GM21447 (cell line): ENCODE measurements around the gene SUB1.
A peak's percentile ranks its signal among the peaks of the same experiment; 100 is the strongest.

Source experiments
- ATAC-seq: cut with Tn5 transposase; IDR thresholded peaks from one replicate; pipeline ENCODE4 v1.9.1; 2021; ENCODE audit not compliant: unreplicated experiment

SUB1 gene

DNA sequence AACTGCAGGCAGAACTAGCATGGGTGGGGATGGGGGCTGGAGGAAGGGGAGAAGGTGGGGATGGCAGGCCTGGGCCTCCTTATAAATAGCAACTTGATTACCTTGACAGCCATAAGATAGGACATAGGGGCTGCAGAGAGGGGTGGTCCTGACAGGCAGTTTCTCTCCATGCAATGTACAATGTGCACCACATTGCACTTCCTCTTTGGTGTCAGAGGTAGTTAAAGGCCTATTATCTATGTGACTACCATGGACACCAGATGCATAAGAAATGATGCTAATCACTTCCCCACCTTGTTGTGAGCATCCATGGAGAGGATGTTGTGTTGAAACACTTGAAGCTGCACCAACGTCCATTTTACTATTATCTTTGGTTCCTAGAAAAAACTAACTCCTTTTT, 20.2 kb upstream of the SUB1 start:
- ATAC-seq = no peak

DNA sequence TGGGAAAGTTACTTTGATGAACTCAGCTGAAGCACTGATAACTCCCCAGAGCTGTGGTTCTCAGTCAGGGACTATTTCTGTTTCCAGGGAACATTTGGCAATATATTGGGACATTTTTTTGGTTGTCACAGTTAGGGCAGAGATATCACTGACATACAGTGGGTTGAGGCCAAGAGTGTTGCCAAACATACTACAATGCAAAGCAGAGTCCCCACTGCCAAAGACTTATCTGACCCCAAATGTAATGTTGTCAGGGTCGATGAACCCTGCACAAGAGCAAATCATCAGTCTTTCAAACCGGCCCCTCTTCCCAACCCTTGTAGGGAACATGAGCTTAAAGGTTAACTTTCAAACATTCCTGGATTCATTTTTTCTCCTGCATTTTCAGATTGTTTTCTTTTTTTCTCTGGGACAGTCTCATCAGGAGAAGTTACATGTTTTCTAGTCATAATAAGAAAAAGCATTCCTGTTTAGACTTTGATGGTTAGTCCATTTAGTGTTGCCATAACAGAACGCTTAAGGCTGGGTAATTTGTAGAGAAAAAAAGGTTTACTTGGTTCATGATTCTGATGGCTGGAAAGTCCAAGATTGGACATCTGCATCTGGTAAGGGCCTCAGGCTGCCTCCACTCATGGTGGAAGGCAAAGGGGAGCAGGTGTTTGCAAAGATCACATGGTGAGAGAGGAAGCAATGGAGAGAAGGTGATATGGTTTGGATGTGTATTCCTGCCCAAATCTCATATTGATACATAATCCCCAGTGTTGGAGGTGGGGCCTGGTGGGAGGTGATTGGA, 18.8 kb upstream of the SUB1 start:
- no peak for ATAC-seq

DNA sequence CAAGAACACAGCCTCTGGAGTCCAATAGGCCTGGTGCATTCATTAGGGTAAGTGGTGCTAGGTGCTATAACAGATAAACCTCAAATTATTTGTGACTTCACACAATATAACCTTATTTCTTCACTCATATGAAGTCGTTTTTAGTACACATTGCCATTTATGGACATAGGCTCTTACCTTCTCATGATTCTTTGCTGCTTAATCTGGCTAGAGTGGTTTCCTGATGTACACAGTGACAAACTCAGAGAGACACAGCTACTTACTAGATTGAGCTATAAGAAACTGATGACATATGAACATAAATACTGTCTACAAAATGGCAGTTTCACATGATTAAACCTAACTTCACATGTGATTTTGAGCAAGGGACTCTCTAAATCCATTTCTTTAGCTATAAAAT, 14.2 kb upstream of the SUB1 start:
- ATAC-seq = no peak

DNA sequence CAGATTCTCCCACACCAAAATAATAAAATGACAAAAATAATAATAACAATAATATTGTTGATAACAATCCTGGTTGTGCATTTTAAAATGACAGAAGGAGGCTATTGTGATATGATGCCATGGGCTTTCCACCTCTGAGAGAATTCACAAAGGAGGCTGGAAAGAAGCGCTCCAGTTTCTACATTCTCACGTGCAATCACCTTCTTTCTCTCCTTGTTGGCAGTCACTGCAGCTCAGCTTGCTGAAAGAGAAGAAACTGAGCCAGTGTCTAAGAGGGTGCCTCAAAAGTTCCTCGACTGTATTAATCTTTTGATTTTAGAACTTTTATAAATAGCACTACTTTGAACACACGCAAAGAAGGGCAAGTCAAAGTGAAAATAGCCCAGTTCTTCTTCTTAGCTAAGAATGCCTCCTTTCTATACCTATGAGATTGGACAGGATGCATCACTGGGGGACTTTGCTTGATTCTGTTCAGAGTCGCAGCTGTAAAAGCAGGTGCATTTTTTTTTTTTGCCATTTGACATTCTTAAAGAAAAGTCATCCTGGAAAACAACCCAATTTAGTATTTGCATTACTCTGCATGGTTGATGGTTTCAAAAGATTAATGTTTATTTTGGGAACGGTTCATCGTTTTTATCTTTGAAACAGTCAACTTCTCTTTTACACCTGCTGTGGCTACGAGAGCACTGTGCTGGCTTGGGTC, 12.4 kb upstream of the SUB1 start:
- ATAC-seq = peak; percentile 93

DNA sequence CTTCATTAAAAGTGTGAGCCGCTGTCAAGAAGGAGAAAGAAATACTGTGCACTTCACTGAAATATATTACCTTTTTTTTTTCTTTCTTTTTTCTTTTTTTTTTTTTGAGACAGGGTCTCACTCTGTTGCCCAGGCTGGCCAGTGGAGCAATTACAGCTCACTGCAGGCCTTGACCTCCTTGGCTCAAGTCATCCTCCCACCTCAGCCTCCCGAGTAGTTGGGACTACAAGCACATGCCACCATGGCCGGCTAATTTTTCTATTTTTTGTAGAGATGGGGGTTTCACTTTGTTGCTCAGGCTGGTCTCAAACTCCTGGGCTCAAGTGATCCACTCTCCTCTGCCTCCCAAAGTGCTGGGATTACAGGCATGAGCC, 11.9 kb upstream of the SUB1 start:
- ATAC-seq = peak; percentile 14

DNA sequence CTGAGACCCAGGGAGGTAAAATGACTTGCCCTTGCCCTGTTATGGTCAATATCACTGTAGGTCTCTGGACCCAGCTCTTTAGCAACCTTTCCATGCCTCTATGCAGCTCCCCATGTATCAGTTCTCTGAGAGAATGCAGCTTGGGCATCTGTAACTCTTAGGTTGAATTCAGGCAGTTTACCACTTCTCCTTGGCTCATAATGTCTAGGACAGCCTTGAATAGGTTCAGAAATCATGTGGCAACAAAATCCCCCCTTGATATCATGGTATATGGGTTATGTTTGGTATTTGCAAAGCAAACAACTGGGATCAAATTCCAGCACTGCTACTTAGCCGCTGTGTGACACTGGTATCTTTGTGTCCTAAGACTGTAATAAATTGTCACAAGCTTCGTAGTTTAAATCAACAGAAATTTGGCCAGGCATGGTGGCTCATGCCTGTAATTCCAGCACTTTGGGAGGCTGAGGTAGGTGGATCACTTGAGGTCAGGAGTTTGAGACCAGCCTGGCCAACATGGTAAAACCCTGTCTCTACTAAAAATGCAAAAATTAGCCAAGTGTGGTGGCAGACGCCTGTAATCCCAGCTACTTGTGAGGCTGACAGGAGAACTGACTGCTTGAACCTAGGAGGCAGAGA, 10.7 kb upstream of the SUB1 start:
- no peak for ATAC-seq

DNA sequence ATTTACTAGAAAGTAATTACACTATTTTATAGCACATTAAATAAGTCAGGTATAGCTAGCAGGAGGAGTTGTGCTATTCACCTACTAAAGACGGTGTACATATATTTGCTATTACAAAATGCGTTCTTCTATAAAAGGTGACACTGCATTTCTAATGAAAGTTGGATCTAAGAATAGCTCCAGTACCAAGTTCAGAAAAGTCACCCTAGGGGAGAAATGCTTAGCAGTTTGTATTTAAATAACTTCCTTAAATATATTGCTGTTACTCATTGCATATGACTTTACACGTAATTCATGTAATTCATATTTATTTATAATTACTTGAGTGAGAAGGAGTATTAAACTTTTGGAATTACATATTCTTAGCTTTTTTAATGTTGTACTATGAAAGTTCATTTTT, 7.0 kb upstream of the SUB1 start:
- ATAC-seq = no peak

DNA sequence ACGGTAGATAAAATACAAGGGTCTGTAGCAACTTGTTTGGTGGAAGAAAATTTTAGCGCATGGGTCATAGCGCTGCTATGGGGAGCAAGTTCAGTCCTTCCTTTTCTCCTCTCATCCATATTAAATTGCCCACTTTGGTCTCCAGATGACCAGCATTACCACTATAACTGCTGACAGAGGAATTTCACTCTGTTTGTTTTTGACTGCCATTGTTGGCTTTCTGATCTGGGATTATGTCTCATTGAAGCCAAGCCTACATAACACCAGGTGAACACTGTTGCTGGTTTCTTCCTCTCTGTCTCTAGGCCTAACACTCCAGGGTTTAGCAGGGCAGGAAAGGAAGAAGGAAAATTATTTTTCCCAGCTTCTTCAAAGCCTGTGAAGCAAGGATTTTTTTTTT, 6.6 kb upstream of the SUB1 start:
- ATAC-seq = no peak

DNA sequence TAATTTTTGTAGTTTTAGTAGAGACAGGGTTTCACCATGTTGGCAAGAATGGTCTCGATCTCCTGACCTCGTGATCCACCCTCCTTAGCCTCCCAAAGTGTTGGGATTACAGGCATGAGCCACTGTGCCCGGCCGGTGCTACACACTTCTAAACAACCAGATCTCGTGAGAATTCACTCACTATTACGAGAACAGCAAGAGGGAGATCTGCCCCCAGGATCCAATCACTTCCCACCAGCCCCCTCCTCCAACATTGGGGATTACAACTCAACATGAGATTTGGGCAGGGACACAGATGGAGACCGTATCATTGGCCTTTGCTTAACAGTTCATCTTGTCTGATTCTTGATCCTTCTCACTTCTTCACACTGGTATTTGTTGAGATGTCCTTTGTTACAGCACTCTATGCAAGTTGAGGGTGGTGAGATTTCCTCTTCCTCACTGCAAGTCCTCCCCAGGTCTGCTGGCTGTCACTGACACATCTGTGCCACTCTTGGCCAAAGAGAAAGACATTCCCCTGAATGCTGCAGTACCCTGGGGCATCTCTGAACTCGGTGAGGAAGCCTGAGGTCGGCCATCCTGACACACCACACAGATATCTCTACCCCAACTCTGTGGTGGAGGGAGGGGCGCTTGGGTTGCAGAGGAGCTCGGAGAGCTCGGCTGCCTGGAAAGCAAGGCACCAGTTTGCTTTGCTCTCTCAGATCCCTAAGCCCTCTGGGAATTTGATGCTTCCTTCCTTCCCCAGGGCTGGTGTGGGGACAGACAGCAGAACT, 4.2 kb upstream of the SUB1 start:
- no peak for ATAC-seq

DNA sequence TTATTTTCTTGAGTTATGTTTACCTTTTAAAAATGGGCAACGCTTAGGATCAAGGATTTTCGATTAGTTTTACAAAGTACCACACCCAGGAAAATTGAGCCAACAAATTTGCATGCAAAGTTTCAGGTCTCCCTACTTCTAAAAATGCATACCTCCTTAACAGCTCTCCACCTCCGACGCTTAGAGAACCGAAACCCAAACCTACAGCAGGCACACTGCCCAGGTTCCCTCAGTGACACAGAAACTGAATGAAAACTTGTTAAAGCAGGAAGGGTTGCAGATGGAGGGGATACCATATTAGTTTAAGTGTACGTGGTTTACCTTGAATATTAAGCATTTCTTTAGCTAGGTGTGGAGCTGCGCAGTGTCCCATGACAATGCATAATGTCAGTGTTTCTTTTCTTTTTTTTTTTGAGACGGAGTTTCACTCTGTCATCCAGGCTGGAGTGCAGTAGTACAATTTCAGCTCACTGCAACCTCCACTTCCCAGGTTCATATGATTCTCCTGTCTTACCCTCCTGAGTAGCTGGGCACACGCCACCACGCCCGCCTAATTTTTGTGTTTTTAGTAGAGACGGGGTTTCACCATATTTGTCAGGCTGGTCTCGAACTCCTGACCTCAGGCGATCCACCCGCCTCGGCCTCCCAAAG, 1.6 kb upstream of the SUB1 start:
- peak; percentile 77 for ATAC-seq

DNA sequence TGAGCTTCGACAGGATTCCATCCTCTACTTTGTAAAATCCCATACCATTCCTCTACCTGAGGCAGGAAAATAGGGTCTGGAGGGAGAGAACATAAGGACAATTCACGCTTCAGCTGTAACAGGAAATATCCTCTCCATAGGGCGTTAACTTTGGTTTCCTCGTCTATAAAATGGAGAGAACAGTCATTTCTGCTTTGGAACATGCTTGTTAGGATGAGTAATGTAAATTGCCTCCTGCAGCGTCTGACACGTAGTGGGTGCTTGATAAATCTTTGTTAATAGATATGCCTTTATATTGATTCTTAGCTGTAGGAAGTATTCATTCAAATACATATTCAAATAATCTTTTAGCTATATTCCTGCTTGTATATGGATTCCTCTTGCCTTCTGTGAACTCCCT, 711 bp upstream of the SUB1 start:
- no peak for ATAC-seq

DNA sequence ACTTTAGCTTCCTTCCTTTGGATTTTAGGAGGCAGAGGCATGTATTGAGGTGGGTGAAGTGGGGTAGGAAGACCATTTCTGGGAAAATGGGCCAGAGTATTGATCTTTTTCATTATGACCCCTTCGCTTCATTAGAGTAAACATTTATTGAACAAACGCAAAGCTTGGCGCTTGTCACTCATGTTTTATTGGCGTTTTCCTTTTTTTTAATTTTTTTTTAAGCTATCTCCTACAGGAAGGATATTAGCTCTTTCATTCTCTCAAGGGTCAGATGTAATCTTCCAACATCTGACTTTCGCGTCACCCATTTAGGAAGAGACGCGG, 273 bp upstream of the SUB1 start:
- ATAC-seq = no peak

DNA sequence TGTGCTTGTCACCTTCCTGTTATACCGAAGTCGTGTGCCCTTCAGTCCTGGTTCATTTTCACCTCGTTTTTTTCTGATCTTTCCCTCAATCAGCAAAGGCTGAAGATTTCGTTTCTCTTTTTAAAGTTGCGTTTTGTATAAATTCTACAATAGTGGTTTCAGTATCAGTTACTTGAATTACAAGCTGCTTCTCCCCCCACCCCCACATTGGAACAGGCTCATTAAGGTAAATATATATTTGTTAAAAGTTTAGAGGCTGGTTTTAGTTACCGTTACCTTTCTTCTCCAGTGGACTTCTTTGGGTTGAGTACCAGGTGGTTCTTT, 881 bp downstream of the SUB1 start:
- ATAC-seq = peak; percentile 14

DNA sequence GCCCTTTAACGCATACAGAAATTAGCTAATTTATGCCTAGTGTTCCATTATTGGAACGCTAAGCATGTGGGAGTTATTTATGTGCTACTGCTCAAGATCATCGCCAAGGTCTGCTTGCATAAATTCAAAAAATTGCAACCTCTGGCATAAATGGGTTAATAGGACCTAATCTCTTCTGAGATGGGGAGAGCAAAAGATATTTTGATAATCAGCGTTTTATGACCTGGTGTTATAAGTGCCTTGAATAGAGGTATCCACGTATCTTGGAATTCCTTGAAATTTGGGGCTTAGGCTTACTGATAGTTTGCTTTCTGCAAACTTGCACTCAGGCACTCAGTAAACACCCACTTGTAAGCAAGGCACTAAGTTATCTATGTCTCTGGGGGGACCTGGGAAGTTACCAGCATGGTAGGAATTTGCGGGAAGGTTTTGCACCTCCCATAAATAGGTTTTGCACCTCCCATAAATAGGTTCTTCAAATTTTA, 1.8 kb downstream of the SUB1 start:
- ATAC-seq = no peak

DNA sequence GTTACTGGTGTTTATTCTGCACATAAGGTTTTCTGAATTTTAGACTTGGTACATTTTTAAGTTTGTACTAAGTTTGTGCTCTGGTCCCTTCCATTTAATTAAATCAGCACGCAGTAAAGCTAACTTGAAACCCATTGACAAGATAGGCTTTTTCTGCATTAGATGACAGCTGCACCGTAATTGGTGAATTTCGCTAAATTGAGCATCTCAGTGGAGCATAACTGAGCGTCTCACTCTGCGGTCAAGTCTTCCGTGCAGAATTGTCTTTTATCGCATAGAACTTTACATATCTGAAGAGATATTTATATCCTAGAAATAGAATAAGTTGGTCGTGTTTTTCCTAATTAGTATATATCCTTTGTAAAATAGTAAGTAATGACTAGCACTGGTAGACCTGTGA, 4.1 kb downstream of the SUB1 start:
- no peak for ATAC-seq

DNA sequence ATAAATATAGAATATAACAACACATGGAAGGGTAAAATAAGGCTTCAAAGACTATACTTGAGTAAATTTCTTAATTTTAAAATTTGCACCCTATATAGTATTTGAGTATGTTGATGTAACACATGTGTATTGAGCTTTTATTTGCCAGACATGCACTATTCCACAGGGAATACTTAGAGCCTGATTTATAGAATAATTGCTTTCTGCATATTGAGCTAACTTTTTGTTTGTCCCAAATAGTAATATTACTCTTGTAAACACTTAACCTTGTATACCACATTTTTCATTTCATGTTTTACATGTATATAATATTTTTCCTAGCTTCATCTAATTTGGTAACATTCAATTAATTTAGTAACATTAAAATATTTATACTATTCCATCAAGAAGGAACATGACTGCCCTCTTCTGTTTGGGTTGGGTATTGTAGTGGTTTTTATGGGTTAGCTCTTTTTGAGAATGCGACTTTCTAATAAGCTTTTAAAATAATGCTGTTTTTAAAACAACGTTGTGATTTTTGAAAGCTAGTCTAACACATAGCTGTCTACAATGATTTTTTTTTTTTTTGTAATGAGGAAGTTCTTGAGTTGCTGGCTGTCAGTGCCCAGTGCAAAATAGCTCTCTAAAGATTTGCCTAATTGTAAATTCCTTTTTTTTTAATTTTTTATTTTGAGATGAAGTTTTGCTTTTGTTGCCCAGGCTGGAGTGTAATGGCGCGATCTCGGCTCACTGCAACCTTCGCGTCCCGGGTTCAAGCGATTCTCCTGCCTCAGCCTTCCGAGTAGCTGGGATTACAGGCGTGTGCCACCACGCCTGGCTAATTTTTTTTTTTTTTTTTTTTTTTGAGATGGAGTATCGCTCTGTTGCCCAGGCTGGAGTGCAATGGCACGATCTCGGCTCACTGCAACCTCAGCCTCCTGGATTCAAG, 4.8 kb downstream of the SUB1 start:
- ATAC-seq = no peak

DNA sequence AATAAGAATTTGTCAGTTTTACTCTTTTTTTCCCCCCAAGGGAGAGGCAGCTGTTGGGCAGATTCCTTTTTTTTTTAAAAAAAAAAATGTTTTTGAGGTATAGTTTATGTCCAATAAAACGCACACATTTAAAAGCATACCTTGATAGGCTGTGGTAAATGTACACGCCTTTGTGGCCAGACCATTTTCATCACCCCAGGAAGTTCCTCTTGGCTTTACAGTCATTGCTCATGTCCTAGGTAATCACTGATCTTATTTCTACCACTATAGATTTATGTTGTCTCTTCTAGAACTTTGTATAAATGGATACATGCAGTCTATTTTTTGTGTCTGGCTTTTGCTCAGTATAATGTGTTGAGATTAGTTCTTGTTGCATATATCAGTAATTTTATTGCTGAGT, 9.8 kb downstream of the SUB1 start:
- no peak for ATAC-seq

DNA sequence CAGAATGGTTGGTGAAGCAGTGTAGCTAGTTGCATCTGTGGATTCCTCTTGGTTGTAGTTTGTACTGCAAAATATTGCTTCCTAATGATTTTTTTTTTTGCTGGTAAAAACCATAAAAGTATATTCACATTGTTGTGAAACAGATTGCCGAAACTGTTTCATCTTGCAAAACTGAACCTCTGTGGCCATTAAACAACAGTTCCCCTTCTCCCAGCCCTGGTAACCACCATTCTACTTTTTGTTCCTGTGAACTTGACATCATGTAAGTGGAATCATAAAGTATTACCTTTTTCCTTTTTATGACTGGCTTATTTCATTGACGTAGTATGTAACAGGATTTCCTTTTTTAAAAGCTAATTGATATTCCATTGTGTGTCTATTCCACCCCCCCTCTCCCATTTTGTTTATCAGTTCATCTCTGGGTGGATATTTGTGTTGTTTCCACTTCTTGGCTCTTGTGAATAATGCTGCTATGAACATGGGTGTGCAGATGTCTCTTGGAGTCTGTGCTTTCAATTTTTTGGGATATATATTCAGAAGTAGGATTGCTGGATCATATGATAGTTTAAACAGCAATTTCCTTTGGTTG, 11.8 kb downstream of the SUB1 start:
- ATAC-seq = no peak

DNA sequence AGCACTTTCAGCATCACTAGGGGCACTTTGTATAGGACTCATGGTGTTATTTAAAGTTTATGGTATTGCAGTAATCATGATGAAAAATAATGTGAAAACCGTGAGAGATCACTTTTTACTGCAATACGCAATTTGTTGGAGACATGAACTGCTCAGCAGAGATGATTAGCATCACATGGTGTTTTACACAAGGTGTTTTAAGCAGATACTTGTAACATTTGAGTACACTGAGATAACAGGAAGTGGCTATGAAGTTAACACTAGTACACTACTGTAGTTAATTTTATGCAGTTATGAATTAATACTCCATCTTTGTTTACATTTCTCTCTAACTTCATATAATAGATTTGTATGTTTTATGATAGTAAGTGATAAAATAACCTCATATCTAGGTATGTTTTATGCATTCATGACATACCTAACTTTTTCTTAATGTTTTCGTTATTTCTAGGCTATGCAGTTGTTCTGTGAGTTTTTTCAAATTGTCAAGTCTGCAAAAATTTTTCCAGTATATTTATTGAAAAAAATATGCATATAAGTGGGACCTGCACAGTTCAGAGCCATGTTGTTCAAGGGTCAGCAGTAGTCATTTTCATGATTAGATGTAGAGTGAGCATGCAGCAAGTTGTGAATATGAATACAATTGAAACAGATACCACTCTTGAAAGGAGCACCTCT, 13.0 kb downstream of the SUB1 start:
- no peak for ATAC-seq
